Hematopoietic multipotent progenitor cell treated with erythropoietin and hydrocortisone succinate and interleukin-3 and kit ligand, for 8 days (in vitro differentiated cells): ENCODE results near the gene DLG2.

ENCODE experiments used
- DNase-seq: peaks from one replicate; pipeline ENCODE4 v3.0.0-alpha.2; 2015

DLG2 gene

DNA sequence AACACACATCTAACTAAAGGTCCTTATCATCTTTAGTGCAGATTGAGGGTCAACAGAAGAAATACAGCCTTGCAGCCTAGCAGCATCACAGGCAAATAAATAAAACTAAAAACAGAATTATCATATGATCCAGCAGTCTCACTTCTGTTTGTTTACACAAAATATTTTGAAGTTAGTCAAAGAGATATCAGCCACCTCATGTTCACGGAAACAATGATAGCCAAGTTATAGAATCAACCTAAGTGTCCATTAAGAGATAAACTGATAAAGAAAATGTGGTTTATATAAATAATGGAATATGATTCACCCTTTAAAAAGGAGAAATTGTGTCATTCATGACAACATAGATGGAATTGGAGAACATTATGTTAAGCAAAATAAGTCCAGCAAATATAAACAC lies 1602.9 kb downstream of the DLG2 start:
- no peak for DNase-seq

DNA sequence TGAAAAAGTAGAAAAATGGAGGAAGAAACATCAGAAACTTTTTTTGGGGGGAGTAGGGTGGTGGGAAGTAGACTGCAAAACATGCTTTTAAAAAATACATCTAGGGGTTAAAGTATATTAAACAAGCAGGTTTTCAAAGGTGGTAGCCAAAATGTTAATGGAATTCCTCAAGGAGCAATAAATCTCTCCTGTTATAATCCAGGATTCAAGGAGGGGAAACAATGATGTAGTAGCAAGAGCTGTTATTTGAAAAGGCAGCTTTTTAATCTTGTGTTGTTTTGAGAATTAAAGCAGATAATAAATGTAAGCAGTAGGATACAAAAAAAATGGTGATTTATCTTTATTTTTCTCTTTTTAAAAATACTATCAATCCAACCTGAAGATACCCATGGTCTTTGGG lies 1604.4 kb downstream of the DLG2 start:
- DNase-seq = no peak

DNA sequence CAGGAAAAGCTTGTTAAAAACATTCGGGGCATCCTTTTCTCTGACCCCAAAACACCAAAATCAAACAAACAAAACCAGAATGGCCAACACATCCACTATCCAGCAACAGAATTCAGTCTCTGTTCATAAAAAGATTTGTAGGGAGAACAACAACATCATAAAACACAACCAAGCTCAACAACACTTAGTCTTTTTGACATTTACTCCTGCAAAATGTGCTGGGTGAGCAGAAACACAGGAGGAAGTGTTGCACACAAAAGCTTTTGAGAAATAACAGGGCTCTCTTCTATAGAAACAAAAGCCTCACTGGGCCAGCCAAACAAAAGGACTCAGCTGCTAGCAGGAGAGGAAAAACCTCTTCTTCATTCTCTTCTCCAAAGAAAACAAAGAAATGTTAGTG lies 1604.9 kb downstream of the DLG2 start:
- DNase-seq = no peak

DNA sequence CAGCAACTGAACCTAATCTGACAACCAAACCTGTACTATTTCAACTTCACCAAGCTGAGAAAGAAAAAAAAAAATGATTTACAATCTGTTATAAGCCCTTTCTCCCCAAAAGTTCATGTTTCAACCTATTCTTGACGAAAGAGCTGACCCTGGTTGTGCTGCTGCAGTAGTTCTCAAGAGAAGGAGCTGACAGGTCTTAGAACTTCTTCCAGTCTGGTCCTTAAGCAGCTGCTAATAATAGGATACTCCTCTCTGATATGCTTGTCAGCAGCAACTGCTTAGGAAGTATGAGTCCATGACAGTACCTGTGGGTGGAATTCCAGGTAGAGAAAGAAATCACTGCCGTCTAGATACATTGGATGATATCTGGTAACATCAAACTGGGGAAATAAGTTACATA lies 1605.9 kb downstream of the DLG2 start:
- DNase-seq = no peak

DNA sequence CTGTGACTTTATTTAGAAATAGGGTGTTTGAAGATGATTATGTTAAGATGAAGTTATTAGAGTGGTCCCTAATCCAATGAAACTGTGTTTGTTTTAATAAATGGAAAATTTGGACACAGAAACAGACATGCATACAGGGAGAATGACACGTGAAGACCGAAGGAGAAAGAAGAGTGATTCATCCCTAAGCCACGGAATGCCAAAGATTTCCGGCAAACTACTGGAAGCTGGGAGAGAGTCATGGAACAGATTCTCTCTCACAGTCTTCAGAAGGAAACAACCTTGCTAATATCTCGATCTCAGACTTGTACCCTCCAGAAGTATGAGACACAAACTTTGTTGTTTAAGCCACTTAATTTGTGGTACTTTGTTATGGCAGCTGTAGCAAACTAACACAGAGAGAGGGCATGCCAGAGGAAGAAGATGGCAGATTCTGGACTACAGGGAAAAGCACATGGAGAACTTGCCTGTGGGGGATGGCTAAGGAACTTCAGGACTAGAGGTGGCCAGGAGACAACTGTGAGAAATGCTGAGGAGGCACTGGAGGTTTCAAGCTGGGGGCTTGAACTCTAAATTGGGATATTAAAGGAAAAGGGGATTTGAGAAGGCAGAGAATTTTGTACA lies 1607.5 kb downstream of the DLG2 start:
- DNase-seq = no peak

DNA sequence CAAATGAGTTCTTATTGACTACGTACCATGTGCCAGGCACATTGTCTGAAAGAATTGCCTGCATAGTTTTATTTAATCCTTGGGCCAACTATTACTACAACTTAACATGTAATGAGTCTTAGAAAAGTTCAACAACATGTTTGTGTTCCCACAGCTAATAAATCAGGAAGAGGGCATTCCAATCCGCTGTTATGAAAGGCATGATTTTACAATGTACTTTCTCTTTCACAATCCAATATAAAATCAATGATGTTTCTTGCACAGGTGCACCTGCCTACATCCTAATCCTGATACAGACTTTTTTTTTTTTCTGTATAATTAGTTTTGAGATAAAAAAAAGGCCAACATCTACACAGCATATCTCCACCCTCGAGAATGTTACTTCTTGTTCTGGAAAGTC lies 1612.6 kb downstream of the DLG2 start:
- no peak for DNase-seq

DNA sequence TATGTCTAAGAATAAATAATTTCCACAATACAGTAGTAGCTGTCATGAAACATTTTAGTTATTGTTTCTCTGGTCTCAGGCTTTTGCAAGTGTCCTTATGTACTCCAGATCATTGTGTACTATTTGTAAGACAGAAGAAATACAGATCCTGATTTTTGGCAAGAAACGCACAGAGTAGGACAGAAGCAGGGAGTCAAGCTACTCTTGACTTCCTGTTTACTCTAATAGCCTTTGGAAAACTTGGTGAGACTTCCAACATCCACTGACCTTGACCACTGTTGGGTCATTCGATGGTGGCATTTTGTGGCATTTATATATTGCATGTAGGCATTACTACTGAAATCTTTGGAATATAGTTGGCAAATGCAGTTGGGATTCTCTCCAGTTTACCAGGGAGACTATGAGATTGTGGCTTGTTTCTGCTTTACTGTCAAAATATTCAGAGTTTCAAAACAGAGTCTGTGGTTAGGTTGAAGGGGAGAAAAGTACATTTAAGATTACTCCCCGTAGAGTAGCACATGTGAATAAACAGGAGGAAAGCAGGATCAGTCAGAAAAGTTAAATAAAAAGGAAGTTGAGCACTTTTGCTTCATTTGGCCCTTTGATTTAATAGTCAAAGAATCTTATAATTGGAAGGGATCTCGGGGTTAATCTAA lies 1614.8 kb downstream of the DLG2 start:
- DNase-seq = no peak

DNA sequence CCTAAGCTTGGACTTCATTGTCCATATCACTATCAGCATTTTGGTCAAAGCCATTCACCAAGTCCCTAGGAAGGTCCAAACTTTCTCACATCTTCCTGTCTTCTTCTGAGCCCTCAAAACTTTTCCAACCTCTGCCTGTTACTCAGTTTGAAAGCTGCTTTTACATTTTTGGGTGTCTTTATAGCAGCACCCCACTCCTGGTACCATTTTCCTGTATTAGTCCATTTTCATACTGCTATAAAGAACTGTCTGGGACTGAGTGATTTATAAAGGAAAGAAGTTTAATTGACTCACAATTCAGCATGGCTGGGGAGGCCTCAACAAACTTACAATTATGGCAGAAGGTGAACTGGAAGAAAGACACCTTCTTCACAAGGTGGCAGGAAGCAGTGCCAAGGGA lies 1624.0 kb downstream of the DLG2 start:
- DNase-seq = no peak

DNA sequence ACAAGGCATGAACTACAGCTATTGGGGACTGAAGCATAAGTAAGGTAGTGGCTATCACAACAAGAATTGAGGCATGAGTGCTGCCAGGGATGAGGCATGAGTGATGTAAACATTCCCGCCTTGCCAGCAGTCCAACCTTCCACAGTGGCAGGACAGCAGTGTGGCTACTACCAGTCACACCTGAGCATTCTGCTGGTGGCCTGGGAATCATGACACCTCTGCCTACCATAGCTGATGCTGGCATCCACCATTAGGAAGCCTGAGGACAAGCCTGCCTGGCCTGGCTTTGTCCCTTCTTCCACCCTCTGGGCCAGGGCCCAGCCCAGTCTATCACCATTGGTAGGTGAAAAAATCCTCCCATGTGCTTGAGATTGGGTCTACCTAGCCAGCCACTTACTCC lies 1628.2 kb downstream of the DLG2 start:
- DNase-seq = no peak

DNA sequence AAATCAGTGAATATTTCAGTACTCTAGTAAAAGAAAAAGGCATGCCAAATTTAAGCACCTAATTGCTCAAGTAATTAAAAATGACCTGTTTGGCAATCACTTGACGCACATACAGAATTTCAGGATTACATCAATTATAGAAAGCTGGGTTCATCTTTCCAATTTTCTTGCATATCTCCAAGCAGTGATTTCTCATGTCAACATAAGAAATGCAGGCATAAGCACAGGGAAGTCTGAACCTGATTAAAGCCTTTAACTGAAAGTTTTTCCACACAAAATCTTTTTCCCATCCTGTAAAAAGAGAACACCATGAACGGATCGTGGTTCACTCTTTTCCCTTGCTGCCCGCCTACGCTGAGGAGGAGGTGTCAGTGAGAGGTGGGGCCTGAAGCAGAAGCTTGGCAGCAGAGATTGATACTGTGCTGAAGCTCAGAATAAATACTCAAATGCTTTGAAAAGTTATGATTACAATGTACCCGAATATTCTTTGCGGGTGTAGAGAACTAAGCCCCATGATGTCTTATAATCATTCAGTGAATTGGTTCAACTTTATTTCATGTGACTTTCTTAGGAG lies 1636.9 kb downstream of the DLG2 start:
- DNase-seq = no peak

DNA sequence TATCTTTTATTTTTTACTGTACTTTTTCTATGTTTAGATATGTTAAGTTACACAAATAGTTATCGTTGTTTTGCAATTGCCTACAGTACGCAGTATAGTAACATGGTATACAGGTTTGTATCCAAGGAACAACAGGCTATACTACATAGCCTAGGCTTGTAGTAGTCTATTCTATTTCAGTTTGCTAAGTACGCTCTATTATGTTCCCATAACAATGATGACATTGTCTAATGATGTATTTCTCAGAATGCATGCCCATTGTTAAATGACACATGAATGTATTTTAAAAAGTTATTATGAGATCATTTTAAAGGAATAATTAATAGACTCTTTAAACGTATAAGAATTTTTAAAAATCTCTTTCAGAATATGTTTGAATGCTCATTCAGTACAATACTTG lies 1644.3 kb downstream of the DLG2 start:
- no peak for DNase-seq

DNA sequence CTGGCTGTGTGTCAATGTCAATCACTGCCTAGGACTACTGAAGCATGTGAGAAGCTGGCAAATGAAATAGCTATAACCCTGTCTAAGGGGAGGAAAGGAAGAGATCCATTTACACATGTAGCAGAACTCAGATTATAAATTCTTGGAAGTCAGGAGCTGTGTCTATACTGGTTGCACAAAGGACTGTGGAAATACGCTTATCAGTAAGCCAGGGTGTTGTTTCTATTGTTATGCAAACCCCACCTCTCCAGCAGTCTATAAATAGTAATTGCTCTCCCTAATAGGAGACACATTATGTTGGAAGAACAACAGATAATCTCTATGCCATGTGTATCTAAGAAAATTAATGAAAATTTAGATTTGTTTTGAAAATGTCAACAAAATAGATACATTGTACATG lies 1647.6 kb downstream of the DLG2 start:
- no peak for DNase-seq

DNA sequence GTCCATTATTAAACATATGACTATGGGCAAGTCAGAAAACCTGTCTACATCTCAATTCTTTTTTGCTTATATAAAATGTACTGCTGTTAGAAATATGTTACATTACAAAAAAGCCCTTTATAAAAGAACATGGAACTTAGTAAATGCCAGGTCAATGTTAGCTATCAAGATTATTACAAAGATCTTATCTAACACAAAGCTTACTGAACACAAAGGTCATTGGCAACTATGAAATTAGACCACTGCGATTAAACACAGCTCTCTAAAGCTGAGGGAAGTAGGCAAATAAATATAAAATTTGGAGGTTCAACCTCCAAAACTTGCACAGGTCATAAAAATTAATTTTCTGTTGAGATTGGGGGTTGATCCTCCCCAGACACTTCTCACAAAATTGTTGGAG lies 1648.2 kb downstream of the DLG2 start:
- no peak for DNase-seq

DNA sequence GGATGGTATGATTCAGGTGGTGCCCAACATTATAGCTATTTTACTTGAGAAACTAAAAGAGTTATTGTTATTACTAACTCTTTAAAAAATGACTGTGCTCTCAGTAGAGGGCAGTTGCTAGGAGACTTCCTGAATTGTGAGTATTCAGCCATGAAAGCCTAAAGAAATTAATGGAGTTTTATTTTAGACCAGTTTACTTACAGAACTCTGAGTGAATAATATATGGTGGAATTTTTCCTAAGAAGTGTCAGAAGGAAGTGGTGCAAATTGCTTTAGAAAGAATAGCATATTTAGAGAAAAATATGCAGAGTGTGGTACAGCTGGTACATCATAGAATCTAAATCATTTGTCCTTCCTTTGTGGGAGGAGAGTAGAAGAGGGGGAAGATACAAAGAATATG lies 1651.1 kb downstream of the DLG2 start:
- DNase-seq = no peak

DNA sequence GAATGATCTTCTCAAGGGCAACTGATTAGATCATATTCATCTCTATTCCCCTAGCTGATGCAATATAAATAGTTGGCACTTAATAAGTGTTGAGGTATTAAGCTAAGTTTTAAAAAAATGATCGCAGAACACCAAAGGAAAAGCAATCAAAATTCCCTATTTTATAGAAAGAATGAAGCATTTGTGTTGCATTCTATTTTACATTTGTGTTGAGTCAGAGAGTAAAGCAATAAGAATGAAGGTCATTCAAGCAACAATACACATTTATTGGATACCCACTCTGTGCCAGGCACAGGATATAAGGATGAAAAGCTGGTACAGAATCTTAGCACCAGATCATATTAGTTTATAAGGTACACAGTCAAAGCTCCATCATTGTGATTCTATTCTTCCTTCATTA lies 1654.6 kb downstream of the DLG2 start:
- DNase-seq = no peak

DNA sequence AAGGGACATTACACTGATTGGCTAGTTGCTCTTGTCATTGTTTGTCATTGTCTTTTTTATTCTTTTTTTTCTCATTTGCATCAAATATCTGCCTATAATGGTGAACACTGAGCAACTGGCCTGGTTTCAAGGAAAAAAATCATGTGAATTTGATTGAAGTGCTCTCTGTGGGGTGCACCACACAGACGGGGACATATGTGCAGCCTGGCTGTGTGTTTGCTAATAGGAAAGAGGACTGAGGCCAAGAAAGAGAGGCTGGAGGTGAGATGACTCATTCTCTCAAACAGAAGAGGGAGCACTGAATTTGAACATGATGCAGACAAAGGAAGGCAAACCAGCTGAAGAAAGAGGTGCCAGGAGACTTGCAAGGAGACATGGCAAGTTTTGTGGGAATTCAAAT lies 1656.1 kb downstream of the DLG2 start:
- DNase-seq = no peak

DNA sequence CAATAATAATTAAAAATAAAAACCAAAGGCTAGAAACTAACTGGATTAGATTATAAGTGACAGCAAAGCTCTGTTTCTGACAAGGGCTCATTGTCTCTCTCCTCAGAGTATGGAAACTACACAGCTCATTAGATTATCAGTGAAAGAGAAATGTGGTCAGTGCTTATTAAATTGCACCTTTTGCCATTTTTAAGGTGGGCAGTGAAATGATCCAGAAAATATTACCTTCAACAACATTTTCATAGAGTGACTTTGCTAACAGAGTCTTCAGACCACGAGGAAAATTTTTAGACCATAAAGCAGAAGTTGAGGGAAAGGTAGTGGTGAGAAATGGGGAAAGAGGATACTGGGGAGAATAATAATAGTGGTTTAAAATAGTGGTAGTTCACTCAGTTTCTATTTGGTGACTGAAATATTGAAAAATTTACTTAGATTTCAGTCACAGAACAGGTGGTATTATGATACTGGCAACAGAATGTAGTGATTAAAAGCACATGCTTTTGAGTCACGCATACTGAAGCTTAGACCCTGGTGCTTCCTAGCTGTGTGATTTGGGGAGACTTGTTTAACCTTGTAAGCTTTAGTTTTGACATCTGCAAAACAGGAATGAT lies 1657.0 kb downstream of the DLG2 start:
- DNase-seq = no peak

DNA sequence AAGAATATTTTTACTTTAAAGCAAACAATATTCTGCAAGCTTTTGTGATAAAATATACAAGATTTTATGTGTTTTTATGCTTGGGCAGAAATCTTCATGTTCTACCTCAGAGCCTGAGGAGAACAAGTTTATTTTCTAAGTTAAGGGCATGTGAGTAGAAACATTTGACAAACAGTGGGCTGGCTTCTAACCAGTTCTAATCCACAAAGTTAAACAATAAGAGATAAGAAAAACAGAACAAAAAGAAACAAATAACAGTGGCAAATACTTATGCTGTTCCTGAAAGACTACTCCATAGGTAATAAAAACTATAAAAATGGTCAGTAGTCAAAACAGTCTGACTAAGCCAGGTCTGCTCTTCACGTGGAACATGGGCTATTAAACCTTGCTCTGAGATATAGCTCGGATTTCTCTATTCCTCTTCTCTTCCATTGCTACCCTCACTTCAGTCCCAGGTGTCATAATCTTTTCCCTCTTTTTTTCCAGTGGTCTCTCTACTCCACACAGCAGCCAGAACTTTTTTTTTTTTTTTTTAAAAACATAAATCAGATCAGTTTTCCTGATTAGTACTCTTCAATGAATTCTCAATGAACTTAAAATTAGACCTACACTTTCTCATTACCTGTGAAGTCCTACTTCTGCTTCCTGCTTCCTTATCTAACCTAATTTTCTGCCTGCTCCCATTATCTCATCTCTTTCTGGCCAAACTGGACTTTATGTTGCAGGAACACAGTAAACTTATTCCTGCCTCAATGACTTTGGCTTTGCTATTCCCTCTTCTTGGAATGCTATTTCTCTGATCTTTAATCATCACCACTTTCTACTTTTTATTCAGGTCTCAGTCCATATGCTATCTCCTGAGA lies 1669.9 kb downstream of the DLG2 start:
- no peak for DNase-seq

DNA sequence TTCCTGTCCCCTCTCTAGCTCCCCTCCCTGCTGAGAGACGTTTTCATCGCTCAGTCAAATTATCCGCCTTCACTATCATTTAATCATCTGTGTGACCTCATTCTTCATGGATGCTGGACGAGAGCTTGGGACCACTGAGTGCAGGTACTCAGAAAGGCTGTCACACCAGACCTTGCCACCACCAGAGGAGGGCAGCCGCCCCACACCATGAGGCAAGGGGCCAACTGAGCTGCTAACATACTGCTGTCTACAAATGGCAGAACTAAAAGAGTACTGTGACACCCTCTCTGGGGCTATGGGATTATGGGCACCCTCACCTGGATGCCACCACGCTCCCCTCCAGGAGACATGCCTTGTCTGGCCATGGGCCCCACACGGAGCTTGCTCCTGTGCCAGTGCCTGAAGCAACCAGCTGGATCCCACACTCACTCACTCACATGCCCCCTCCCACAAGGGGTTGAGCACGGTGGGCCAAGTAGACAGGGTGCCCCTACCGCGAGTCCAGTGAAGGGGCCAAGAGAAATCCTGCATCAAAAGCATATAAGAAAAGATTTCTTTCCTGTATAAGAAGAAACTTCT lies 1670.9 kb downstream of the DLG2 start:
- no peak for DNase-seq

DNA sequence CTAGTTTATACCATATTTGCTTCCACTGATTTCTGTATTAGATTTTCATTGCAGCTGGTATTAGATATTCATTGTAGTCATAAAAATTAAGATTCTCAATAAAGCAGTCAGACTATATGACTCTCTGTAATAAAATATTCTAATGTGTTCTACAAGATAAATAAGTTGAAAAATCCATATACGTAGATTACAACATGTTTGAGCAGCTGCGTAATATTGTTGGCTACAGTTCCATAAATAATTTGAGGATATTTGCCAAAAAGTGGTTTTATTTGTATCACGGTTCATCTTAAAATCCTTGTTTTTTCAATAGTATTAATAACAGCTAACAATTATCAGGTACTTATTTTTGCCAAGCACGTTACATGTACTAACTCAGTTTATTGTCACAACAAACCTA lies 1672.4 kb downstream of the DLG2 start:
- DNase-seq = no peak

DNA sequence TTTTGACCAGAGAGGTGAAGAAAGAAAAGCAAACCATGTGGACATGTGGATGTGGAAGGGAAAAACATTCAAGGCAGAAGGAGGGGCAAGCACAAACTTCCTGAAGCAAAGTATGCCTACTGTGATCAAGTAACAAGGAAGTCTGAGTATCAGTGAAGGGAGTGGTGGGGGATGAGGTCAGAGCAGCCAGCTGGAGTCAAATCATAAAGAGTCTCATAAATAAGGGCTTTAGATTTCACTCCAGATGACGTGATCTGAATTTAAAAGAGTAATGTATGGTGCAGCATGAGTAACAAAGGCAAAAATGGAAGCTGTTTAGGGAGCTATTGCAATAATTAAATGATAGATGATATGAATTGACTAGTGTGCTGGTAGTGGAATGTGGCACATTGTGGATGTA lies 1675.6 kb downstream of the DLG2 start:
- DNase-seq = no peak

DNA sequence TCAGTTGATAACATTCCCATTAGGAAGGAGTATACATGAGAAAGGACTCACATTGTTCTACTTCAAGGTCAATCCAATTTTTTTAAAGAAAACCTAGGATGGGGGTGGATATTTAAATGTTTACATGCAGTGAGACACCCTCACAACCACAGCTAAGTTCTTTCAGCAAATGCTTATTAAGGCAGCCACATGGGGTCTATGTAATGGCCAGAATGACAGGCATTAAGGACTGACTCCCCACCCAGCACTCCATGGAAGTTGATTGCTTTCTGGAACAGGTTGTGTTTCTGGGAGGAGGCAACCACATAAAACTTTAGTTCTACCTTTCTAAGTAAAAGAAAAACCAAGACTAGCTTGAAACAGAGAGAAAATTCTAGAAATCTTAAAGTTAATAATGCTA lies 1678.9 kb downstream of the DLG2 start:
- no peak for DNase-seq

DNA sequence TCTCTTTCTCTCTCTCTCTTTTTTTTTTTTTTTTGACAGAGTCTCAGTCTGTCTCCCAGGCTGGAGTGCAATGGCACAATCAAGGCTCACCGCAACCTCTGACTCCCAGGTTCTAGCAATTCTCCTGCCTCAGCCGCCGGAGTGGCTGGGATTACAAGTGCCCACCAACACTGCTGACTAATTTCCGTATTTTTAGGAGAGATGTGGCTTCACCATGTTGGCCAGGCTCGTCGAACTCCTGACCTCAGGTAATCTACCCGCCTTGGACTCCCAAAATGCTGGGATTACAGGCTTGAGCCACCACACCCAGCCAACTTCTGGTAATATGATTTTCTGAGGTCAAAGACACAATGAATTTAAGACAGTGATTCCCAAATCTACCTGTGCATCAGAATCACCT lies 1681.2 kb downstream of the DLG2 start:
- no peak for DNase-seq
